Small intestine (tissue), 7 donors: Measurements from ENCODE around the gene SEMA3B. TPM values are rescaled to one million over a fixed set of nuclear protein-coding genes. Genes with fewer than 3 reads are reported as not detected.
A peak's percentile ranks its signal among the peaks of the same experiment; 100 is the strongest.
"Not testable (repeated sequence)": the region's sequence is repeated elsewhere in the genome, so short reads cannot be mapped to it uniquely, and the experiment has no call there.

Experiments
- DNase-seq, 2 donors: peaks; one replicate each; pipeline versions ENCODE4 v3.0.0 to v3.0.0-alpha.2; 2013
- FAIRE-seq: peaks from 2 replicates; lab custom pipeline; 2012; peaks lifted over from hg19 to GRCh38; lab: Jason Lieb, UNC
- H3K27ac ChIP-seq, 3 donors: one replicate each; pipeline ENCODE4 v1.5.1; 2013; ENCODE audit warnings: low read length in 2 of 3, mild to moderate bottlenecking in 2 of 3, control low read depth in 1 of 3, inconsistent platforms in 1 of 3, low read depth in 1 of 3, moderate library complexity in 1 of 3
- H3K27me3 ChIP-seq, 3 donors: one replicate each; pipeline ENCODE4 v1.6.1; 2013; ENCODE audit warnings: low read length in 3 of 3, inconsistent platforms in 1 of 3; ENCODE audit not compliant: control insufficient read depth in 3 of 3, insufficient read depth in 3 of 3
- H3K36me3 ChIP-seq, 3 donors: one replicate each; pipeline ENCODE4 v1.6.1; 2013; ENCODE audit warnings: low read length in 3 of 3, inconsistent platforms in 1 of 3, low read depth in 1 of 3, mild to moderate bottlenecking in 1 of 3, moderate library complexity in 1 of 3; ENCODE audit not compliant: control insufficient read depth in 3 of 3, insufficient read depth in 2 of 3
- H3K4me1 ChIP-seq, 3 donors: one replicate each; pipeline ENCODE4 v1.6.1; 2013; ENCODE audit warnings: low read length in 2 of 3, inconsistent platforms in 1 of 3, low read depth in 1 of 3, mild to moderate bottlenecking in 1 of 3, moderate library complexity in 1 of 3; ENCODE audit not compliant: control insufficient read depth in 3 of 3, insufficient read depth in 2 of 3
- H3K4me3 ChIP-seq, 3 donors: one replicate each; pipeline ENCODE4 v1.5.1; 2013; ENCODE audit warnings: low read length in 3 of 3, control low read depth in 1 of 3, inconsistent platforms in 1 of 3, low read depth in 1 of 3, mild to moderate bottlenecking in 1 of 3, moderate library complexity in 1 of 3
- H3K9me3 ChIP-seq, 2 donors: one replicate each; pipeline ENCODE4 v1.6.1; 2013; ENCODE audit warnings: low read depth in 1 of 2, low read length in 1 of 2; ENCODE audit not compliant: control insufficient read depth in 2 of 2, insufficient read depth in 1 of 2
- WGBS, 3 donors: extraction: QIAGEN DNeasy Blood & Tissue Kit; methylation state at CpG; one replicate each; pipeline ENCODE4 v1.1.7; 2013; 5-methylcytosine and 5-hydroxymethylcytosine counted together
- polyA plus RNA-seq, 4 donors: library from polyadenylated mRNA; stranded (reverse) in 3 of 4; unstranded in 1 of 4; fragments of 200-250 nt in 3 of 4; fragments of 120-200 nt in 1 of 4; gene quantifications; one replicate each; pipeline versions ENCODE4 v1.2.1 to v1.2.3, GENCODE V29; 2013
- donor health status: healthy with polysubstance abuse.
- donor health status: control.
- donor health status: control.
- donor health status: Bipolar disorder and iron deficiency.
- donor health status: healthy.

The SEMA3B gene
- polyA plus RNA-seq, 4 donors, result 39.2 to 204 (median 154) TPM

DNA sequence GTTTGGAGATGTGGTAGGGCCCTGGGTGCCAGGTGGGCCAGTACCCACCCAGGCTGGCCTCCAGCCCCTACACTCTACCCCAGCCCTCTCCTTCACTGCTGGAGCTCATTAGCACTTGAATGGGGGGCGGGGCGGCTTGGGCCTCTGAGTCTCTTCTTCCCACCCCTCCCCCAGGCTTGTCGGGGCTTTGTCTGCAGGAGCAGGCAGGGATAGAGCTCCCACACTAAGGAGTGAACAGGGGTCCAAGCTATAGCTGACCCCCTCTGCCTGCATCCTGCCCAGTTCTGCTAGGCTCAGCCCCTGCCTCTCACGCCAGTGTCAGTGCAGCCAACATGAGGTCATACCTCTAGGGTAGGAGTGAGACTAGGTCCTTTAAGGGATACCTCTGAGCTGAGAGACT lies 27.8 kb upstream of the SEMA3B start:
- Histone ChIP-seq H3K27ac (peak overlapping the region in 2 of 3 donors; percentile 31 to 91), H3K9me3 (no peaks in the 10 kb centered on the region), H3K4me3 (no peak overlapping the region), H3K4me1 (peaks cover 11 to 41% (median 27%) of the 10 kb centered on the region in 3 donors), H3K36me3 (peaks cover 0 to 66% (median 0%) of the 10 kb centered on the region in 3 donors), H3K27me3 (no peaks in the 10 kb centered on the region)
- 65 to 99% (median 77%) methylated on average over 4 of the region's 4 CpGs for WGBS, 3 donors
- no peak for DNase-seq
- no peak for FAIRE-seq

DNA sequence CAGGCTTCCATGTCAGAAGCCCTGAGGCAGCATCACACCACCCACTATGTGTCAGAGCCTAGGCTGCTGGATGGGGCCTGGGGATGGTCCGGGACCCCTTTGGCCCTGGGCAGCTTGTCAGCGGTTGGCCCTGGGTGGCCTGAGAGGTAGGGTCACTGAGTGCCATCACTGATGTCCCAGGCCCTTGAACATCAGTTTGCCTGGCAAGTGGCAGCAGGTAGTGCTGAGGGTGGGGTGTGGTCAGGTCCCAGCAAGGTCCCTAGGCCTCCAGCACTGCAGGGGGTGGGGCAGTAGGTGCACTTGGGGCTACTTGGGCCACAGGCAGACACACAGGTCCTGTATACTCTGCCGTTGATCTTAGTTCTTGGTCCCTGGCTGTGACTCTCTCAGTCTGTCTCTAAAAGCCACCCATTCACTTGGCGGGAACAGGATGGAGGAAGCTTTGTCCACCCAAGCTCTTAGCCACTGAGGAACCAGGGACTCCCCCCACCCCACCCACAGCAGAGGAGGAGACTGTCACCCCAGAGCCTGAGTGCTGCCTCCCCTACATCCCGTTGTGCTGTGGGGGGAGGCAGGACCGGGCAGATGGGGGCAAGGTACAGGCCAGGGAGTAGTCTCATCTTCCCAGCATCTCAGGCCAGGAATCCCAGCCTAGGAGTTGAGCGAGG lies 27.1 kb upstream of the SEMA3B start:
- FAIRE-seq (no peak), DNase-seq (no peak)
- 49 to 54% (median 51%) methylated on average over 7 of the region's 7 CpGs for WGBS, 3 donors
- H3K27ac ChIP-seq, result peak overlapping the region; percentile 12 to 91 (median 31)
- H3K36me3 ChIP-seq, result peaks cover 0 to 73% (median 0%) of the 10 kb centered on the region in 3 donors
- no peak overlapping the region for H3K4me3 ChIP-seq
- no peaks in the 10 kb centered on the region for H3K27me3 ChIP-seq
- H3K4me1 ChIP-seq, result peaks cover 8 to 48% (median 27%) of the 10 kb centered on the region in 3 donors
- no peaks in the 10 kb centered on the region for H3K9me3 ChIP-seq

DNA sequence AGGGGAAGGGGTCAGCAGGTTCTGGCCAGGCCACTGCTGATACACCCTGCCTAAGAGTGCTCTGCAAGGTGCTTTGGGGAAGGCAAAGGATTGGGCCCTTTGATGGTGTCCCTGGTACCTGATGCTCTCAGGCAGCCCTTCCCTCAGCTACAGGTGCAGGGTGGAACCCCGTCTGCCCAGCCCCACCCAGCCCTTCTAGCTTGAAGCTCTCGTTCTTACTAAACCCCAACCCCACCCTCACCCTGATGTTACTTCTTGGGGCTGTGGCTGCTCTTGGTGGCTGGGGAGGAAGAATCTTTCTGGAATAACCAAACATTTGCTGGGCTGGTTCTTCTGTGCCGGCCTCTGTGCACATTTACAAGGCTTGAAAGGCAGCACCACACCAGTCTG lies 26.6 kb upstream of the SEMA3B start:
- Histone ChIP-seq H3K27me3 (no peaks in the 10 kb centered on the region), H3K4me1 (peaks cover 7 to 48% (median 30%) of the 10 kb centered on the region in 3 donors), H3K9me3 (no peaks in the 10 kb centered on the region), H3K27ac (peak overlapping the region in 2 of 3 donors; percentile 47 to 91), H3K4me3 (no peak overlapping the region), H3K36me3 (peaks cover 0 to 77% (median 0%) of the 10 kb centered on the region in 3 donors)
- WGBS, 3 donors, result 19 to 27% (median 19%) methylated on average over 3 of the region's 3 CpGs
- FAIRE-seq, result no peak
- no peak for DNase-seq

DNA sequence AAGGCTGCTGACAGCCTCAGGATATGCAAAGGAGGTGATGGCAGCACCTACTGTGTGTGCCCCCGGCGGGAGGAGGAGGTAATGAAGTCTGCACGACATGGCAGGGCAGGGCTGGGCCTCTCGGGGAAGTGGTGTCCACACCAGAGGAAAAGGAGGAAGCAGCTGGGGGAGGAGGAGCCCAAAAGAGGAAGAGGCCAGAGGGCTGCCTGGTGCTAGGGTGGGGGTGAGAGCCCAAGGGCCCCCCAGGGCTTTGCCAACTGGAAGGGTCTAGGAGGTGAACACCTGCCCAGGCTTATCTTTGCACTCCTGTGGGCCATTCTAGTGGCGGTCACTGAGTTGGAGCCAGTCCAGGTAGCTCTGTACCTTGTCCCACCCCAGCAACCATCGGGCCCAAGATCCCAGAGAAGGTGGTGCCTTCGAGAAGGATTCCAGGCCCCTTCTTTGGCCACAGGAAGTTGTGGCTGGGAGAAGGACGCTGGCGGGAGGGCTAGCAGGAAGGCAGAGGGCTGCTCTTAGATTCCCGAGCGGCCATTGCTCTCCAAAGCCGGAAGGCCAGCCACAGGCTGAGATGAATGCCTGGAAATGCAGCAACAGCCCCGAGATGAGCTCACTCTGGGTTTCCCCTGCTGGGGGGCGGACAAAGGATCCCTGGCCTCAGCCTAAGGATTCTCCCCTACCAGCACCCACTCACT lies 25.9 kb upstream of the SEMA3B start:
- WGBS, 3 donors, result 29 to 54% (median 39%) methylated on average over 14 of the region's 14 CpGs

DNA sequence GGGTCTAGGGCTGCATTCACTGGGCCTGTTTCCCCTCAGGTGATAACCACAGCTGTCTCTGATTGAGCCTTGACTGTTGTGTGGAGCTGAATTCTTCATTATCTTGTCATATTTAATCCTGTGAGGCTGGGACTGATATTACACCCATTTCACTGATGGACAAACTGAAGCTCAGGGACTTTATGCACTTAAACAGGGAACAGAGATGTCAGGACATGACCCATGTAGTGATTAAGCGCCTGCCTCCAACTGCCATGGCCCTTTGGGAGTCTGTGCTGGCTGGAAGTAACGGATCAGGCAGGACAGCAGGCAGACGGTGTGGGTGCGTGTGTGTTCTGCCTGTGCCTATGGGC lies 25.4 kb upstream of the SEMA3B start:
- Histone ChIP-seq H3K4me3 (no peak overlapping the region), H3K9me3 (no peaks in the 10 kb centered on the region), H3K4me1 (peaks cover 2 to 49% (median 30%) of the 10 kb centered on the region in 3 donors), H3K27ac (peak overlapping the region; percentile 46 to 91 (median 46)), H3K36me3 (peaks cover 0 to 84% (median 0%) of the 10 kb centered on the region in 3 donors), H3K27me3 (no peaks in the 10 kb centered on the region)
- DNase-seq (no peak), FAIRE-seq (no peak)
- WGBS, 3 donors, result 83 to 96% (median 87%) methylated on average over 4 of the region's 4 CpGs

More for the DNA sequence above, 25.9 kb upstream of the SEMA3B start:
- DNase-seq (no peak), FAIRE-seq (no peak)
- no peak overlapping the region for H3K4me3 ChIP-seq
- no peaks in the 10 kb centered on the region for H3K9me3 ChIP-seq
- H3K4me1 ChIP-seq, result peaks cover 4 to 49% (median 30%) of the 10 kb centered on the region in 3 donors
- H3K27me3 ChIP-seq, result no peaks in the 10 kb centered on the region
- peaks cover 0 to 83% (median 0%) of the 10 kb centered on the region in 3 donors for H3K36me3 ChIP-seq
- peak overlapping the region; percentile 46 to 91 (median 47) for H3K27ac ChIP-seq

DNA sequence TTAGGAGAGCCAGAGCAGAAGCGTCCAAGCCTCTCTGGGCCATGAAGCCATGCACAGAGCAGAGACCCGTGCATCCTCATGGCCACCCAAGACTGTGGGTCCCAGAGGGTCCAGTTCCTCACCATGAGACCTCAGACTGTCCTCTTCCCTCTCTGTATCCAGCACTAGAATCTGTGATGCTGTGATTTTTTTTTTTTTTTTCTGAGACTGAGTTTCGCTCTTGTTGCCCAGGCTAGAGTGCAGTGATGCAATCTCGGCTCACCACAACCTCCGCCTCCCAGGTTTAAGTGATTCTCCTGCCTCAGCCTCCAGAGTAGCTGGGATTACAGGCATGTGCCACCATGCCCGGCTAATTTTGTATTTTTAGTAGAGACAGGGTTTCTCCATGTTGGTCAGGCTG lies 24.1 kb upstream of the SEMA3B start:
- DNase-seq, FAIRE-seq, H3K9me3 ChIP-seq, H3K4me3 ChIP-seq, H3K27me3 ChIP-seq: not testable (repeated sequence)
- 78 to 95% (median 86%) methylated on average over 6 of the region's 6 CpGs for WGBS, 3 donors
- Histone ChIP-seq H3K4me1 (peaks cover 2 to 46% (median 27%) of the 10 kb centered on the region in 3 donors), H3K36me3 (peaks cover 0 to 84% (median 0%) of the 10 kb centered on the region in 3 donors), H3K27ac (peak overlapping the region in 1 of 3 donors; percentile 55)

DNA sequence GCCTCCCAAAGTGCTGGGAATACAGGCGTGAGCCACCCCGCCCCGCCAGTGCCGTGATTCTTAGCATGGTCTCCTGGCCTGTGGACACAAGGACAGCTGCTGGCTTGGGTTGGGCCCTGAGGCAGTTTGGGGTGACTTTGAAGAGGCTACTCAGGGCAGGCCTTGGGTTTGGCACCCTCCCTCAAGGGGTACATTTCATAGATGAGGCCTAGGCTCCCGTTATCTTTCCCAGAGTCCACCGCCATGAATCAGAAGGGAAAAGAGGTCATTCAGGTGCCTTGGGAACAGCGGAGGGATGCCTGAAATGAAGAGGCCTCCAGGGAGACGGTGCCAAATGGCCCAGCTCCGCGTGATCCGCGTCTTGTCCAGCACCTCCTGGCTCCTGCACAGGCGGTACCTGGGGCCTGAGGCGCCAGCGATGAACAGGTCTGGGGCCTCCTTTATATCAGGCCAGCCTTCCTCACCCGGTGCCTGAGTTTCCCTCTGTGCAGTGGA lies 23.6 kb upstream of the SEMA3B start:
- Histone ChIP-seq H3K4me1 (peaks cover 2 to 46% (median 27%) of the 10 kb centered on the region in 3 donors), H3K9me3 (no peaks in the 10 kb centered on the region), H3K27me3 (no peaks in the 10 kb centered on the region), H3K27ac (peak overlapping the region; percentile 55 to 80 (median 78)), H3K36me3 (peaks cover 0 to 84% (median 0%) of the 10 kb centered on the region in 3 donors), H3K4me3 (peak overlapping the region in 1 of 3 donors; percentile 68)
- no peak for DNase-seq
- 68 to 79% (median 76%) methylated on average over 16 of the region's 16 CpGs for WGBS, 3 donors
- no peak for FAIRE-seq

DNA sequence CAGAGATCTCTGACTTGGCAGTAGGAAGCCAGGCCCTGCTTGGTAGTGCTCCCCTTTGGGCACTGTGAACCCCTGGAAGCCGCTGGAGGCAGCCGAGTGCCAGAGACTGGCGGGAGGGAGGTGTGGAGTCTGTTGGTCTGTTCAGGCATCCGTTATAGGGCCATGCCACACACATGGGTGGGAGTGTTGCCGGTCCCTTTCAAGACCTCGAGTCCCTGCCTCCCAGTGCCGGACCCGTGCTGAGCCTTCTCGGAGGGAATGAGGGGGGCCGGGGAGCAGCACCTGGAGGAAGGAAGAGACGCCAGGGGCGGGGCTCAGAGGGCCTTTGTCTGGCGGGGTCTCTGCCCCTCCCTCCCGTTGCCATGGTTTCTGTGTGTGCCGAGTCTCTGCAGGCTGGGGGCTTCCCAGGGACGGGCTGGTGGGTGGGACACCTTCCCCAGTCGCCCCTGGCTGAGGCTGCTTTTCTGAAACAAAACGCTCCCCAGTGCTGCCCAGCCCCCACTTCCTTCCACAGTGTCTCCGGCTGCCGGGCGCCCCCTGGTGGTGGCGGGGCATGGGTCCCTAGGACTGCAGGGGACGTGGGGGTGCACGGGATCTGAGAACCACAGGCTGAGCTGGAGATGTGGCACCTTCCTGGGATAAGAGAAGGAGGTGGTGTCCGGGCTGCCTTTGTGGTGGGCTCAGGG lies 23.0 kb upstream of the SEMA3B start:
- Histone ChIP-seq H3K4me1 (peaks cover 2 to 43% (median 27%) of the 10 kb centered on the region in 3 donors), H3K27me3 (no peaks in the 10 kb centered on the region), H3K27ac (peak overlapping the region; percentile 55 to 80 (median 78)), H3K36me3 (peaks cover 0 to 84% (median 0%) of the 10 kb centered on the region in 3 donors), H3K4me3 (peak overlapping the region in 2 of 3 donors; percentile 48 to 68), H3K9me3 (no peaks in the 10 kb centered on the region)
- 0 to 3% (median 2%) methylated on average over 21 to 25 of the region's 25 CpGs for WGBS, 3 donors
- no peak for FAIRE-seq
- DNase-seq, result peak; percentile 87 to 95
